ENCODE data around the gene FXYD5. TPM values are rescaled to one million over a fixed set of nuclear protein-coding genes. Genes with fewer than 3 reads are reported as not detected.
A peak's percentile ranks its signal among the peaks of the same experiment; 100 is the strongest.

The FXYD5 gene, protein sequence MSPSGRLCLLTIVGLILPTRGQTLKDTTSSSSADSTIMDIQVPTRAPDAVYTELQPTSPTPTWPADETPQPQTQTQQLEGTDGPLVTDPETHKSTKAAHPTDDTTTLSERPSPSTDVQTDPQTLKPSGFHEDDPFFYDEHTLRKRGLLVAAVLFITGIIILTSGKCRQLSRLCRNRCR
- total RNA-seq: 100 to 1,000 TPM; 455 to 524 TPM

DNA sequence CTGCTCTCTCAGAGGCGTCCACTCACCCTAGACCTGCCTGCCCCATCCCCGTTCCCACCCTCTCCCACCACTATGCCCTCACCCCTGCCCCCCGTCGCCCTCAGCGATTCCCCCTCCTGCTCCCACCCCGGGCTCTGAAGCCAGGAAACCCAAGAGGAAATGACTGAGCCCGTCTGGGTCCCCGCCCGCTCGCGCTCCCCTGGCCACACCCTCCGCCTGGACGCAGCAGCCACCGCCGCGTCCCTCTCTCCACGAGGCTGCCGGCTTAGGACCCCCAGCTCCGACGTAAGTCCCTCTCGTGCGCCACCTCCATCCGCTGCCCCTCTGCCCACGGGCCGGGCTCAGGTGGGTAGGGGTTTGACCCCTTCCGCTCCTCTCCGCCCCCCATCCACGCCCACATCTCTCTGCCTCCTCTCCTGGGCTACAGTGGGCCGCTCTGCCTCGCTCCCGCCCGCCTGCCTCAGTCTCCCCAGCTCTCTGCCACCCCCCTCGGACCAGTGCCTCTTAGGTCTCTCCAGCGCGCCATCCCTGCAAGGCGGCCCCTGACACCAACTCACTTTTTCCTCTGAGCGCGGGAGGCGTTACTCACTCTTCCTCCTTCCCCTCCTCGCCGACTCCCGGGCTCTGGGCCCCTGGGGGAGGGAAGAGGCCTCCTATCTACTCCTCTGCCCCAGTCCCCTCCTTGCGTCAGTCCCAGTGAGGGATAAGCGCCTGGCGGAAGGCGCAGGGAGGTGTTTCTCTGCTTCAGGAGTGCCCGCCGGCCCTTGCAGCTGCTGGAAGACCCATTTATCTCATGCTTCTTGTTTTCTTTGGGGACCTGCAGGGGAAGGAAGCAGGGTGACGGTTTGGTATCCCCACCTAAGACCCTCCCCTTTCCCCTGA is at the start of gene FXYD5:
TSS of gene FXYD5 (plus strand) at position 211 of the 882 bp plus-strand sequence. CDS start 816 bp downstream, outside the sequence.
- H3K4me3 Mint-ChIP-seq: peak within 1 kb of the TSS; percentile 100
- peak within 1 kb of the TSS; percentile 99 for H3K27ac Mint-ChIP-seq
- POLR2A ChIA-PET: interaction anchor here (1.0 kb wide), 1 partner anchor 14 kb away, joined by 3 read pairs; no protein-coding TSS in a partner anchor
- H3K4me1 Mint-ChIP-seq: peaks cover 59% of the 10 kb centered on the region
- no peaks in the 10 kb centered on the region for H3K9me3 Mint-ChIP-seq
- peak; percentile 69 for DNase-seq
- CTCF ChIA-PET: interaction anchor here (0.6 to 3.6 kb wide), 14 partner anchors 8 to 405 kb away, joined by 3 to 33 read pairs (median 4); partner anchors contain the start of gene FXYD7
- peaks cover 52% of the 10 kb centered on the region for H3K36me3 Mint-ChIP-seq (ENCODE audit: low read depth)
- H3K27me3 Mint-ChIP-seq: no peaks in the 10 kb centered on the region

DNA sequence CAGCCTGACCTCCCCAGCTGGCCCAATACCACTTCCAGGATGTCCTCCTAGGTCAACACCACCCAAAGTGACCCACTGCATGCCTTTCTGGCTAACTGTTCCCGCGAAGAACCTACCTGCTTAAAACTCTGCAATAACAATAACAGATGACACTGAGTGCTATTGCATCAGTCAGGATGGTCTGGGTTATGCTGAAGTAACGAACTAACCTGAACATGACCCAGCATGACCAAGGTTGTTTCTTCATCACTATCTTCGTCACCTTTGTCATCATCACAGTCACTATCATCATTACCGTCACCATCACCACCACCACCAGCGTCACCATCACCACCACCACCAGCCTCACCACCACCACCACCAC is 49.5 kb upstream of the FXYD5 start:
- H3K4me3 Mint-ChIP-seq: no peak overlapping the region
- no peak for DNase-seq
- H3K27ac Mint-ChIP-seq: no peak overlapping the region
- peaks cover 1% of the 10 kb centered on the region for H3K27me3 Mint-ChIP-seq
- H3K36me3 Mint-ChIP-seq (ENCODE audit: low read depth): no peaks in the 10 kb centered on the region
- POLR2A ChIA-PET: no interaction called here
- CTCF ChIA-PET: no interaction called here
- H3K9me3 Mint-ChIP-seq: peaks cover 5% of the 10 kb centered on the region
- H3K4me1 Mint-ChIP-seq: no peaks in the 10 kb centered on the region

DNA sequence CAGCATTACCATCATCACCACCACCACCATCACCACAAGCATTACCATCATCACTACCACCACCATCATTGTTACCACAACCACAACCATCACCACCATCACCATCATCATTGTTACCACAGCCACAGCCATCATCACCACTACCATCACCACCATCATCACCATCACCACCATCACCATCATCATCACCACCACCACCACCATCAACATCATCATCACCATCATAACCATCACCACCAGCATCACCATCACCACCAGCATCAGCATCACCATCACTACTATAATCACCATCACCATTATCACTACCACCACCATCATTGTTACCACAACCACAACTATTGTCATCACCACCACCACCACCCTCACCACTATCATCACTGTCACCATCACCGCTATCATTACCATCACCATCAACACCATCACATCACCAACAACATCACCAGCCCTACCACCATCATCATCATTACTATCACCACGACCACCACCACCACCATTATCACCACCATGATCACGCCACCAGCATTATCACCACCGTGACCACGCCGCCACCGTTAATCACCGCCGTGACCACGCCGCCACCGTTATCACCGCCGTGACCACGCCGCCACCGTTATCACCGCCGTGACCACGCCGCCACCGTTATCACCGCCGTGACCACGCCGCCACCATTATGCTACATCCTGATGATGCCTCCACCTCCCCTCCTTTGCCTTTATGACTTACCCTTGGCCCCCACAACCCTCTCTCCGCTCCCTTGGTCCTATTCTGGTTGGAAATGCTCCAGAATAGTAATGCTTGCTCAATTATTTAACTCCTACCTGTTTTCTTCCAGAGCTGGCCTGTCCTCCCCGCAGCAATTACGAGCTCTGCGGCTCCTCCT is 48.9 kb upstream of the FXYD5 start:
- Mint-ChIP-seq H3K4me3 (no peak overlapping the region), H3K4me1 (no peaks in the 10 kb centered on the region), H3K36me3 (ENCODE audit: low read depth) (no peaks in the 10 kb centered on the region), H3K9me3 (peaks cover 5% of the 10 kb centered on the region), H3K27ac (no peak overlapping the region), H3K27me3 (peaks cover 1% of the 10 kb centered on the region)
- POLR2A ChIA-PET: no interaction called here
- no peak for DNase-seq
- CTCF ChIA-PET: interaction anchor here (1.8 kb wide), 1 partner anchor 10 kb away, joined by 6 read pairs; the partner anchor contains the start of gene FXYD3

DNA sequence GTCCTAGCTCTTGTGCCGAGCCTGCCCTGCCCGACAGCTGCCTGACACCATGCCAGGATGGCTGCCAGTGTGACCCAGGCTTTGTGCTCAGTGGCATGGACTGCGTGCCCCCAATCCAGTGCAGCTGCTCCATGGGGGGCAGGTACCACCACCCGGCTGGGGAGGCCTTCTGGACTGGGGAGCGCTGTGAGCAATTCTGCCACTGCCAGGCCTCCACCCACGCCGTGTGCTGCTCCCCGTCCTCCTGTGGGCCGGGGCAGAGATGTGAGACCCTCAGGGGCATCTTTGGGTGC is 48.3 kb upstream of the FXYD5 start:
- no peak overlapping the region for H3K27ac Mint-ChIP-seq

DNA sequence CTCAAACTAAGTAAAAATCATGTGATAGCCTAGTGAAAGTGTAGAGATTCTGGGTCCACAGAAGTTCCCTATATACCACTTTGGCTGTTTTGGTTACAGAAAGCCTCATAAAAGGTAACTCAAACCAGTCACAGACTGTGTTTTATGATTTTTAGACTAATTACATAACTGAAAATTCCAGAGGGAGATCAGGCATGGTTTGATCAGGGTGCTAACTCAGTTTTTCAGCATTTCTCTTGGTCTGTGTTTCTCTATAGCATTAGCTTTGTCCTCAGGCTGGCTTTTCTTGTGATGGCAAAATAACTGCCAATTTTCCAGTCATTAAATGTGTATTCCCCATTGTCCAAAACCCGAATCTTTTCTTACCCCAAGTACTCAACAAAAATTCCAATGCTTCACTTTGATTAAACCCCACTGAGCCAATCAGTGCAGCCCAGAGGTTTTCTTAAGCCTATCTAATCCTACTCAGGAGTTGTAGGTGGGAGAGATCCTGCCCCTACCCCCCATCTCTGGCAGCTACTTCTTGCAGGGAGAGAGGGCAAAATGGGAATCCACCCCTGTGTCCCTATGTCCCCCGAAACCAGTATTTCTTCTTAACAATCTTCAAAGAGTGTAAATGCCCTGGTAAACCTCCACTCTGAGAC is 47.5 kb upstream of the FXYD5 start:
- no peak overlapping the region for H3K27ac Mint-ChIP-seq
- POLR2A ChIA-PET: no interaction called here

More for the DNA sequence above, 48.3 kb upstream of the FXYD5 start:
- Mint-ChIP-seq H3K27me3 (peaks cover 1% of the 10 kb centered on the region), H3K4me3 (no peak overlapping the region), H3K9me3 (peaks cover 5% of the 10 kb centered on the region), H3K36me3 (ENCODE audit: low read depth) (no peaks in the 10 kb centered on the region), H3K4me1 (no peaks in the 10 kb centered on the region)
- ChIA-PET CTCF (interaction anchor here (1.8 kb wide), 1 partner anchor 9 kb away, joined by 6 read pairs; the partner anchor contains the start of gene FXYD3), POLR2A (no interaction called here)
- DNase-seq: no peak

DNA sequence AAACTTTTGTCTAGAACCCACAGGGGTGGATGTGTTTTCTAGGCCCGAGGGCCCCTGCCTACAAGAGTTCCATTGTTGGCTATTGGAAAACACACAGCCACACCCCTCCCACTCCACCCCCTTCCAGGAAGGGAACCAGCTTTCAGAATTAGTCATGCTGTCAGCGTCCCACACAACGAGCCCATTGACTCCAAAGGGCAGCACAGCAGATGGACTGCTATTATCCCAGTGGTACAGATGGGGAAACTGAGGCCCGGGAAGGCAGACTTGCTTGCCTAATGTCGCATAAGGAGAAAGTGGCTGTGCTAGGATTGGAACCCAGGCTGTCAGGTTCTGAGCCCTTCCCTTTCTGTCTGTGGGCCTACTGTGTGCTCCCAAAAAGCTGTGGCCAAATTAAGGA is 47.0 kb upstream of the FXYD5 start:
- Mint-ChIP-seq H3K4me3 (no peak overlapping the region), H3K27ac (no peak overlapping the region), H3K36me3 (ENCODE audit: low read depth) (no peaks in the 10 kb centered on the region), H3K9me3 (peaks cover 5% of the 10 kb centered on the region), H3K4me1 (no peaks in the 10 kb centered on the region), H3K27me3 (peaks cover 1% of the 10 kb centered on the region)
- ChIA-PET POLR2A (no interaction called here), CTCF (interaction anchor here (1.8 kb wide), 1 partner anchor 8 kb away, joined by 6 read pairs; the partner anchor contains the start of gene FXYD3)
- DNase-seq: no peak

More for the DNA sequence above, 47.5 kb upstream of the FXYD5 start:
- CTCF ChIA-PET: interaction anchor here (1.8 kb wide), 1 partner anchor 8 kb away, joined by 6 read pairs; the partner anchor contains the start of gene FXYD3
- no peaks in the 10 kb centered on the region for H3K36me3 Mint-ChIP-seq (ENCODE audit: low read depth)
- no peaks in the 10 kb centered on the region for H3K4me1 Mint-ChIP-seq
- no peak overlapping the region for H3K4me3 Mint-ChIP-seq
- DNase-seq: no peak
- H3K9me3 Mint-ChIP-seq: peaks cover 5% of the 10 kb centered on the region
- peaks cover 1% of the 10 kb centered on the region for H3K27me3 Mint-ChIP-seq

DNA sequence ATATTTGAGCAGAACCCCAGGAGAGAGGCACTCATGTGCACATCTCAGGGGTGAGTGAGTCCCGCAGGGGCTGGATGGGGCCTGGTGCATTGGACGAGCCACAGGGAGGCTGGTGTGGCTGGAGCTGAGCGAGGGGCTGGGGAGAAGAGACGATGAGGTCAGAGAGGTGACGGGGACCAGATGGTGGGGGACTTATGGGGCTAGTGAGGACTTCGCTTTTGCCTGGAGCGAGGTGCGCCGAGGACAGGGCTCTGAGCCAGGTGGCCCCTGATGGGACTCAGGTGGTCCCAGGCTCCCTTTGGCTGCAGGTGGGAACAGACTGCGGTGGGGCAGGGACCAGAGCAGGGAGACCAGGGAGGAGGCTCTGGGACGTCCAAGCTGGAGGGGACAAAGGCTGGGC is 45.8 kb upstream of the FXYD5 start:
- H3K4me3 Mint-ChIP-seq: no peak overlapping the region
- no peaks in the 10 kb centered on the region for H3K36me3 Mint-ChIP-seq (ENCODE audit: low read depth)
- H3K27ac Mint-ChIP-seq: no peak overlapping the region
- no peaks in the 10 kb centered on the region for H3K4me1 Mint-ChIP-seq
- POLR2A ChIA-PET: no interaction called here
- CTCF ChIA-PET: no interaction called here
- DNase-seq: no peak
- peaks cover 5% of the 10 kb centered on the region for H3K9me3 Mint-ChIP-seq
- H3K27me3 Mint-ChIP-seq: peaks cover 1% of the 10 kb centered on the region

DNA sequence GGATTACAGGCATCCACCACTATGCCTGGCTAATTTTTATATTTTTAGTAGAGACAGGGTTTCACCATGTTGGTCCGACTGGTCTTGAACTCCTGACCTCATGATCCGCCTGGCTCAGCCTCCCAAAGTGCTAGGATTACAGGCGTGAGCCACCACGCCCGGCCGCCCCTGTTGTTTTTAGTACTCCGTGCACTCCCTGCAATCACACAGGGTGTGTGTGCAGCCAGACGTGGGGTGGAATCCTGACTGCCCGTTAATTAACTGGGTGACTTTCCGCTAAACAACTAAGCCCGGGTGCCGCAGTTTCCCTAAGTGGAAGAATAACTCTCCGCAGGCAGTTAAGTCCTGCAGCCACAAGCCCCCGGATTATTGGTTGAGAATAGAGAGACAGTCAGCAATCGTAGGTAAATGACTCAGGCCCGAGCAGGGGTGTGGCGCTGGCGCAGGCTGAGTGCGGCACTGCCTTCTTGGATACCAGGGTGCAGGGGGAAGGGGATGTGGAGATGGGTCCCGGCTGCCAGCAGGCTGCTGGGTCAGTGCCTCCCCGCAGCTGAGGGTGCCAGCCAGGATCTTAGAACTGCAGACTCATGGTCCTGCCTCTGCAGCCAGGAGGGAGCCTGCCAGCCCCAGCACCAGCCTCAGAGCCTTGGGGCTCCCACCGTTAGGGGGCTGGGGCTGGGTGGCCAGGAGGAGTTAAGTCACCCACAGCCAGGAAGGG is 45.0 kb upstream of the FXYD5 start:
- POLR2A ChIA-PET: no interaction called here
- peaks cover 1% of the 10 kb centered on the region for H3K27me3 Mint-ChIP-seq
- no peaks in the 10 kb centered on the region for H3K36me3 Mint-ChIP-seq (ENCODE audit: low read depth)
- no peak overlapping the region for H3K4me3 Mint-ChIP-seq
- peaks cover 5% of the 10 kb centered on the region for H3K9me3 Mint-ChIP-seq
- no peak for DNase-seq
- CTCF ChIA-PET: no interaction called here
- H3K4me1 Mint-ChIP-seq: peaks cover 2% of the 10 kb centered on the region
- no peak overlapping the region for H3K27ac Mint-ChIP-seq

DNA sequence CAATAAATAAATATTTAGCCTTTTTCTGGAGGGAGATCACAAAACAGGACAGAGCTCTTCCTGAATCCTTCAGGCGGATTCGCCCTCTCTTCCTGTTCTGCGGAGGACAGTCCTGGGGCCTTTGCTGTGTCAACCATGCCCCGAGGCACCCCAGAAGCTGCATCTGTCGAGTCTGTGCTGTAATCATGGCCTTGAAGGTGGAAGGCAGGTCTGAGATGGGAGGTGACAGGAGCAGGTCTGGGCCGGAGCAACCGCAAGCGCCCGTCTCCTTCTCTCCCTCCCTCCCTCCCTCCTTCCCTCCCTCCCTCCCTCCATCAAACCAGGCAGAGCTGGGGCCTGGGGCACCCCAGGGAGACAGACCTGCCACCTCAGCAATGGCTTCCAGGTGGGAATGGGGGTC is 43.6 kb upstream of the FXYD5 start:
- Mint-ChIP-seq H3K27ac (no peak overlapping the region), H3K4me3 (no peak overlapping the region), H3K9me3 (peaks cover 5% of the 10 kb centered on the region), H3K27me3 (peaks cover 1% of the 10 kb centered on the region), H3K36me3 (ENCODE audit: low read depth) (no peaks in the 10 kb centered on the region), H3K4me1 (peaks cover 5% of the 10 kb centered on the region)
- ChIA-PET POLR2A (no interaction called here), CTCF (interaction anchor here (1.4 to 1.8 kb wide), 2 partner anchors 18 to 44 kb away, joined by 3 to 8 read pairs; no protein-coding TSS in a partner anchor)
- DNase-seq: no peak

DNA sequence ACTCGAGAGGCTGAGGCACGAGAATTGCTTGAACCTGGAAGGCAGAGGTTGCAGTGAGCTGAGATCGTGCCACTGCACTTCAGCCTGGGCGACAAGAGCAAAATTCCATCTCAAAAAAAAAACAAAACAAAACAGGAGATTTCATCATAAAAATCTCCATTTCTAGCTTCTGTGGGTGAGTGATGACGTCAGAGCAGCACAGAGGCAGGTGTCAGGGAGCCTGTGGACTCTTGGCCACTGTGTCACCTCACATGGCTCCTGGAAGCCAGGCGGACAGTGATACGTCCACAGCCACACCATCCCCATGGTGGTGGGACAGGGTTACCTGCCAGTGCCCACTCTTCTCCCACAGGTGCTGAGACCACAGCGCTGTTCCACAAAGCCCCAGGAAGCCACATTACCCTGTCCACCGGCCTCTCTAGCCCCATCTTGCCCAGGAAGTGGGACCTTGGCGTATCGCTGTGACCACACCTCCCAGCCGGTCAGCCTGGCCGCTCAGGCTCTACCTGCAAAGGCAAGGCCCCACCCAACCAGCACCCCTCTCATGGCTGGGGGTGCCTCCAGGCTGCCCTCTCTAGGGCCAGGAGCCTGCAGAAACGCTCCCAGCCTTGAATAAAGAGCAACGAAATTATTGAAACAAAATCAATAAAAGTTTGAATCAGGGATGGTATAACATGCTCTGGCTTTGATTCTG is 41.4 kb upstream of the FXYD5 start:
- DNase-seq: no peak
- no peak overlapping the region for H3K4me3 Mint-ChIP-seq
- no peaks in the 10 kb centered on the region for H3K9me3 Mint-ChIP-seq
- H3K27me3 Mint-ChIP-seq: peaks cover 7% of the 10 kb centered on the region
- peaks cover 5% of the 10 kb centered on the region for H3K4me1 Mint-ChIP-seq
- CTCF ChIA-PET: no interaction called here
- POLR2A ChIA-PET: no interaction called here
- no peak overlapping the region for H3K27ac Mint-ChIP-seq
- no peaks in the 10 kb centered on the region for H3K36me3 Mint-ChIP-seq (ENCODE audit: low read depth)

DNA sequence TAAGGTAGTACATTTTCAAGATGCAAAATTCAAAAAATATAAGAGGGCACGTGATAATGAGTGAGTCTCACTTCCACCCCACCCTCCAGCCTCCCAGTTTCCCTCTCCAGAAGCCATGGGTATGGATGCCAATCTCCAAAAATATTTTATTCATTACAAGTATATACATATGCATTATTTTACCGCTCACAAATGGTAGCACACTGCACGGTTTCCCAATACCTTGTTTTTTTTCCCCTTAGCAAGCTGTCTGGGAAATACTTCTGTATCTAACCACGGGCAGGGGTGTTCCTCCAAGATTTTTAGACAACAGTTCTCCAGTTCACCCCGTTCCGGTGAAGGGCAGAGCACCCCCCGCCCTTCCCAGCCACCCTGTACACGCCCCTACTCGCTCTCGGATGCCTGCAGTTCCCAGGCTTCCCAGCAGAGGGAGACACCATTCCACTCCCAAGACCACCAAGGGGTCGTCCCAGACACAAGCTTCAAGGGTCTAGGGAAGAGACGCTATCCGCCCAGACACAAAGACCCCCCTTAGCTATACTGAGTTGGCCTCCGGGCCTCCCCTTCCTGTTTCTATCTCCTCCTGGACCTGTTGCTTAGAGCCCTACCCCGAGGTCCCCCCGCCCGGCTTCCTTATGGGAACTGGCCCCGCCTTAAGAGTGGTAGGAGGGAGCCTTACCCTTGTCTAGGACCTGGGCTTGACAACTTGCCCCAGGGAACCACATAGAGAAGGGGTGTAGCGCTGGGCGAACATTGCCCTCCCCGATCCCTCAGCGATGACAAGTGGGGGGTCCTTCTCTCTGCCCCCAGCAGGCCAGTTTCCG is 40.0 kb upstream of the FXYD5 start:
- peaks cover 5% of the 10 kb centered on the region for H3K27me3 Mint-ChIP-seq
- ChIA-PET CTCF (interaction anchor here (0.5 to 2.4 kb wide), 3 partner anchors 8 to 585 kb away, joined by 3 to 6 read pairs (median 3); no protein-coding TSS in a partner anchor), POLR2A (no interaction called here)
- H3K4me3 Mint-ChIP-seq: no peak overlapping the region
- H3K27ac Mint-ChIP-seq: peak overlapping the region; percentile 19
- peaks cover 5% of the 10 kb centered on the region for H3K4me1 Mint-ChIP-seq
- no peaks in the 10 kb centered on the region for H3K9me3 Mint-ChIP-seq
- DNase-seq: peak; percentile 61
- no peaks in the 10 kb centered on the region for H3K36me3 Mint-ChIP-seq (ENCODE audit: low read depth)

Data from activated CD4-positive, alpha-beta T cell treated with anti-CD3 and anti-CD28 coated beads, Interleukin-2, amount 10 ng/mL, durations not matched to agents 7 days and 5 days (primary cell).